Right hindlimb (tissue), 1 donor: ENCODE measurements around the gene SGPP2.
"Not testable (repeated sequence)": the region's sequence is repeated elsewhere in the genome, so short reads cannot be mapped to it uniquely, and the experiment has no call there.

Source experiments
- DNase-seq: peaks from one replicate; pipeline ENCODE4 v3.0.0-alpha.2; 2018

Gene SGPP2, protein sequence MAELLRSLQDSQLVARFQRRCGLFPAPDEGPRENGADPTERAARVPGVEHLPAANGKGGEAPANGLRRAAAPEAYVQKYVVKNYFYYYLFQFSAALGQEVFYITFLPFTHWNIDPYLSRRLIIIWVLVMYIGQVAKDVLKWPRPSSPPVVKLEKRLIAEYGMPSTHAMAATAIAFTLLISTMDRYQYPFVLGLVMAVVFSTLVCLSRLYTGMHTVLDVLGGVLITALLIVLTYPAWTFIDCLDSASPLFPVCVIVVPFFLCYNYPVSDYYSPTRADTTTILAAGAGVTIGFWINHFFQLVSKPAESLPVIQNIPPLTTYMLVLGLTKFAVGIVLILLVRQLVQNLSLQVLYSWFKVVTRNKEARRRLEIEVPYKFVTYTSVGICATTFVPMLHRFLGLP

DNA sequence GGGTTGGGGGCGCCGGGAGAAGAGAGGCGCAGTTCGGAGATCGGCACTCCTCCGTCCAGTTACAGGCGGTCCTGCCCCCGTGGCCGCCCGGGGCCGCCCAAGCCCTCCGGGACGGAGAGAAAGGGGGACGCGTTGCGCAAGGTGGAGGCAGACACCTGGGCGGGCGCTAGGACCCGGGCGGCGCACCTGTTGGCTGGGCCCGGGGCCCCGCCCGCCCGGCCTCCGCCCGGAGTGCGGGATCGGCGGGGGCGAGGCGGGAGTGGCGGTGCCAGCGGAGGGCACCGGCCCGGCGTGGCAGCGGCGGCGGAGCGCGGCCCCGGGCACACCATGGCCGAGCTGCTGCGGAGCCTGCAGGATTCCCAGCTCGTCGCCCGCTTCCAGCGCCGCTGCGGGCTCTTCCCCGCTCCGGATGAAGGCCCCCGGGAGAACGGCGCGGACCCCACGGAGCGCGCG, at the start of gene SGPP2:
Gene SGPP2 (plus strand): TSS at position 268 of the 453 bp plus-strand sequence. CDS start 60 bp downstream, at position 328.
- no peak for DNase-seq

DNA sequence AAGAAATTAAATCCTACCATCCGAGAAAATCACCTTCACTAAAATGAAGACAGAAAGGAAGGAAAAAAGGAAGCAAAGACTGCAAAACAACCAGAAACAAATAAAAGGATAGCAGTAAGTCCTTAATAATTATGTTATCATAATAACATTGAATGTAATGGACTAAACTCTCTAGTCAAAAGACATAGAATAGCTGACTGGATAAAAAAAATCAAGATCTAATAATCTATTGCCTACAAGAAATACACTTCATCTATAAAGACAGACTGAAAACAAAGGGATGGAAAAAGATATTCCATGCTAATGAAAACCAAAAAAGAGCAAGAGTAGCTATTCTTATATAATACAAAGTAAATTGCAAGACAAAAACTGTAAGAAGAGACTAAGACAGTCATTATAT, 48.5 kb upstream of the SGPP2 start:
- DNase-seq, result no peak

DNA sequence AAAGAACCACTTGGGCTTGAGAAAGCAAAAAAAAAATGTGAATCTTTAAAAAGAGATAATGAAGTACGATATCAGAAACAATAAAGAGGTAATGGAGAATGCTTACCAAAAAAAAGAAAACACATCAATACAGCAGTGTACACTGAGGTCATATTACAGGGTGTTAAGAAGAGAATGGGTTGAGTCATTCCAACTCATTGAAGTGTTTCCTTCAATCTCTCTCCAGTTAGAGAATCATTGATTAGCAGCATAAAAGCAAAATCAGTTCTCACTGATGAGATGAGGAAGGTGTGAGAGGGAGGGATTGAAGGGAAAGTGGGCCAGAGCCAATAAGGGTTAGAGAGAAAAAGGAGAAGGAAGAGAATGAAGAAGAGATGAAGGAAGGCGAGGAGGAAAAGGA, 43.9 kb upstream of the SGPP2 start:
- DNase-seq, result no peak

DNA sequence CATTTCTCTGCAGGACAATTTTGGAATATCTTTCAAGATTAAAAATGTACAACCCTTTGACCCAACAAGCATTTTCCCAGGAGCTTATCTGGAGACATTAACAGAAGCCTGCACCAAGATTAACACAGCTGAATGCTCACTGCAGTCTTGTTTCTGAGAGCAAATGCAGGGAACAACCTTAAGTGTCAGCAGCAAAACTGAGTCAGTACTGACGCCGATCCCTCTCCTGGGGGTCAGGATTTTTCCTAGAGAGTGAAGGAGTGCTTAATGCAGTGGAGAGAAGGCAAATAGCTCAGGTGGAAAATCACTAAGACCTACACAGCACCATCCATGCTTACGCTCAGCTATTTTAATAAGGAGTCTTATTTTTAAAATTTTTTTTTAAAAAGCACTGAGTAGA, 42.8 kb upstream of the SGPP2 start:
- no peak for DNase-seq

DNA sequence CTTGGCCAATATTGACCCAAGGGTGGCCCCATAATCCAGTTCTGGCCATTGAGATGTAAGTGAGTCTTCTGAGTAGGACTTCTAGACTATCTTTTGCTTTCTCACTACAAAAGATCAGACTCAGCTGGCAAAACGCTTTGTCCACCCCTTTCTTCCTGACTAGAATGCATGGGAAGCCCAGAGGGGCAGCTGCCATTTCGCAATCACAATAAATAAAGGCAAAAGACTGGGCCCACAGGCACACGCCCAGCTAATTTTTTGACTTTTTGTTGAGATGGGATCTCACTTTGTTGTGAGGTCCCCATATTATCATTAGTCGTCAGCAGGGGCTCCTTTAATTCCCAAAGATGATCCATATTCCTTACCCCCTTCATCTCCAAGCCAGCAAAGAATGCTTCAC, 41.1 kb upstream of the SGPP2 start:
- DNase-seq, result no peak

DNA sequence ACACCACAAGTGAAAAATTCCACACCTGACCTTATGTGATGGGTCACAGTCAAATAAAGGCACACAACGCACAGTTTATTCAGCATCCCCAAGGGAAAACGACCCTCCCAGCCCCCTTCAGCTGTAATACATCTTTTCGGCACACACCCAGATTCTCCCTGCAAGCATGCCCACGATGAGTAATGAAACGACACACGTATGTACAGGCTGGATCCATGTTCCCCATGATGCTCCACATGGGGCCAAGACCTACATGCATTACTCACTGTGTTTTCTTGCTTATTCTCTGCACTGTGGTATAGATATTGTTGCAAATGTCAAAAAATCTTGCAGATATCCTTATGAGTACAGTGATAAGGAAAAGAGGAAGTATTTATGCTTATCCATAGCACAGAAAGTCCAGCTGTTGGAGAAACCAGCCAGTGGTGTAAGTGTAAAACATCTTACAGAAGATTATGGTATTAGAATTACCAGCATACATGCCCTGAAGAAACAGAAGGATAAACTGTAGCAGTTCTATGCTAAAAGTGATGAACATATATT, 32.5 kb upstream of the SGPP2 start:
- no peak for DNase-seq

DNA sequence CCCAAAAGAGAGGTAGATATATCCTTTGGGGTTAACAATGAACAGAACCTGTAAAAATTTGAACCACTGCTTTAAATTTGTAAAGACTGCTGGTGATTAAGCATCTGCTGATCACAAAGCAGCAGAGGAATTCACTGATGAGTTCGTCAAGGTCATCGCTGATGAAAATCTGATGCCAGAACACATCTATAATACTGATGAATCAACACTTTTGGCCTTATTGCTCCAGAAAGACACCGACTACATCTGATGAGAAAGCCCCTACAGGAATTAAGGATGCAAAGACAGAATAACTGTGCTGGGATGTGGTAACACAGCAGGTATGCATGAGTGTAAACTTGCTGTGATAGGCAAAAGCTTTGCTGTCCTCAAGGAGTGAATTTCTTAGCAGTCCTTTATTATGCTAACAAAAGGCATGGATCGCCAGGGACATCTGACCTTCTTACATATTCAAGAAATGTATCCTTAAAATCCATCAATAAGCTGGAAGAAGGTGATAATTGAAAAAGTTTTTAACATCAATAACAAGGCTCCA, 30.5 kb upstream of the SGPP2 start:
- DNase-seq, result no peak

DNA sequence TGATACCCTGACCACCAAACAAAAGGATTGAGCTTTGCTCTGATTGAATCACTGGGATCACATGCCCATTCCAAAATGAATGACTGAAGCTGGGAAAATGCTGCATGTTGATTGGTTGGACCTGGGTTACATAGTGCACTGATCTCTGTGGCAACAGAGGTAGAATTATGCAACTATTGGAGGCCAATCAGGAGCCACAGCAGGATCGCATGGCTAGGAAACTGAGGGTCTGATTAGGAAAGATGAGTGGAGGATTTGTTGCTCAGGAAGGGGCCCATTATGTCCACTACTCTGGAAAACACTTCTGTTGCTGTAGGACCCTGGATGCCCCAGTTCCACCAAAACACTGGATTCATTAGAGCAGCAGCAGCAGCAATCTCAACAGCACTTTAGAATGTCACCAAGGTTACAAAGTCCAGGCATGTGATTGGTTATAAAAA, 25.9 kb upstream of the SGPP2 start:
- DNase-seq, result no peak

DNA sequence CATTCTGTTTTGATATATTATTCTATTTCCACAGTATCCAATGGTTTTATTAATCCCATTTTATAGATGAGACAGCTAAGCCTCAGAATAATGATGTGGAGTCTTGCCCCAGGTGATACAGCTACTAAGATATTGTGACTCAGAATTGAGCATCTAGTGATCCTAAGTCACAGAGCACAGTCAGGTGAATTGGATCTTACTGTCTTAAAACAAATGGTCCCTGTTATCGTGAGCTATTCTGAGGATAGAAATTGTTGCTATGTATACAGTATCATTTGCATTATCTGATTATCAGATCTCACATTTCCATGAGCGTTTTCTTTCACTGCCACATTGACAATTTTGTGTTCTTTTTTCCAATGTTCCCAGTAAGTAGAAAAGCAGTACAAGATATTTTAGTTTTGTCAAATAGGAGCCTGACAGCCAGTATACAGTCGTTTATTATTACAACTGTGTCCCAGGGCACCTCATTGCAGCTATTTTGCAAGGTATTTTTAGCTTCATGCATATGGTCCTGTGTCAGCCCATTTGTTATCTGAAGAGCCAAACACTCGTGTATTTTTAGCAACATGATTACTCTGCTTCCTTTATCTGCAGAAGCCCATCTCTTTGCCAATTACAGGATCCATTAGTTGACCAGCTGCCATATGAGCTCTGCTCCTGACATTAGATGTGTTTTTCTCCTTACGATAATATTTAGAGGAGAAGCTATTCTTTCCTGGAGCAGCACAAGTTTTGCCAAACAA, 25.1 kb upstream of the SGPP2 start:
- DNase-seq, result no peak

DNA sequence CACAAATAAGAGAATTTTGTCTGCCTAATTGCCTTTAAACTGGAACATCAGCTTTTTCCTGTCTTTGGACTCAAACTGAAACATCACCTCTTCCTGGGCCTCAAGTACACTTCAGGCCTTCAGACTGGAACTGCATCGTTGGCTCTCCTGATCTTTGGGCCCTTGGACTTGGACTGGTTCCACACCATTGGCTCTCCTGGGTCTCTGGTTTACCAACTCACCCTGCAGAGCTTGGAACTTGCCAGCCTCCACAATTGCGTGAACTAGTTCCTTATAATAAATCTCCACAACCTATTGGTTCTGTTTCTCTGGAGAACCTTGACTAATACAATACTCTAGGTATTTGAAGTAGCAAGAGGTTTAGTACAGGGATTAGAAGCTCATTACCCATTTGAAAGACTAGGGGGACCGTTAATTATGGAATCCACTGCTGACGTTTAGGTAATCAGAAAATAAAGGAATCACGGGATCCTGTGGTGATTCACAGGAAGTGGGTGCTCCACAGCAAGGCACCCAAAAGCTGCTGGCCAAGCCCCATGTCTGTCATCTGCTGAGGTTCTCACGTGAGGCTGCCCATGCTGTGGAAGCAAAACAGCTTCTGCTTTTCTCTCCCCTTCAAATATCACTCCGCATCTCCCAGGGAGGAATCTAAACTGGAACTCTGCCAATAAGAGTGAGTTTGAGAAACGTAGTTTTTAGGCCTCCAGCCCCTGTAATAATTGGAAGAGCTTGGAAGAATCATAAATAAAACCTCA, 20.0 kb upstream of the SGPP2 start:
- no peak for DNase-seq

DNA sequence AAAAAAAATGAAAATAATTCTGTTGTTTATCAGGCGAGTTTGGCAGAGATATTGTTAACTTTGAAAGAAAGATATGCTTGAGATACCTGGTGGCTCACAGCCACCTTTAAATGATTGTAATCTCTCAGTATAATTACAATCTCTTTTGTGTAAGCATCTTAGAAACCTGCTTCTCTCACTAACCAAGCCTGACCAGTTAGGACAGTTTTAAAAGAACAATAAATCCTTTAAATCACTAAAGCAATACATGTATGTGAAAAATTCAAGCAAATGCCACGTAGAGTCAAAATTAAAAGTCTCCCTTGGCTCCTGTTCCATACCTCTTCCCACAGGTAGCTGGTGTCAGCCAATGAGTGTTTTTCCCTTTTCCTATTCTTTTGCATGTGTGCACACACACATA, 15.7 kb upstream of the SGPP2 start:
- no peak for DNase-seq

DNA sequence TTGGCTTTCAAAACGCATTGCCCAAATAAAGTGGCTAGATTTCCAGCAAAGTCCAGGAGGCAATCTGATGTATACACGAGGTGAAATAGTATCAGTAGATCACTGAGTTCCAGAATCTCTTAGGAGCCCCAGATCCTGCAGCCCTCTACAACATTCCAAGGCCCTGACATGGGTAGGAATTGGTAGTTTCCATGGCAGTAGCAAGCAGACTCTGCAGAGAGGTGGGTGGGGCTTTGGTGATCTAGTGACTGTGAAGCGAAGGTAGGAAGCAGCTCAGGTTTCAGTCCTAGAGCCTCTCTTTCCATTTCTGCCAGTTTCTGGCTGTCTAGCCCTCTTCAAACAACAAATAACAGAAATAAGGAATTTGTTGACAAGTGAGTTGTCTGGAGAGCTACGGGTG, 13.8 kb upstream of the SGPP2 start:
- DNase-seq, result no peak

DNA sequence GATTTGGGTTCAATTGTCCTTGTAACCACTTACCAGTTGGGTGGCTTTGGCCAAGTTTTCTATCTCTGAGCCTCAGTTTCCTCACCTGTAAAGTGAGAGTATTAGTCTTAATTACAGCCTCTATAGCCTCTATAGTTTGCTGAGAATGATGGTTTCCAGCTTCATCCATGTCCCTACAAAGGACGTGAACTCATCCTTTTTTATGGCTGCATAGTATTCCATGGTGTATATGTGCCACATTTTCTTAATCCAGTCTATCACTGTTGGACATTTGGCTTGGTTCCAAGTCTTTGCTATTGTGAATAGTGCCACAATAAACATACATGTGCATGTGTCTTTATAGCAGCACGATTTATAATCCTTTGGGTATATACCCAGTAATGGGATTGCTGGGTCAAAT, 12.0 kb upstream of the SGPP2 start:
- DNase-seq, result not testable (repeated sequence)

DNA sequence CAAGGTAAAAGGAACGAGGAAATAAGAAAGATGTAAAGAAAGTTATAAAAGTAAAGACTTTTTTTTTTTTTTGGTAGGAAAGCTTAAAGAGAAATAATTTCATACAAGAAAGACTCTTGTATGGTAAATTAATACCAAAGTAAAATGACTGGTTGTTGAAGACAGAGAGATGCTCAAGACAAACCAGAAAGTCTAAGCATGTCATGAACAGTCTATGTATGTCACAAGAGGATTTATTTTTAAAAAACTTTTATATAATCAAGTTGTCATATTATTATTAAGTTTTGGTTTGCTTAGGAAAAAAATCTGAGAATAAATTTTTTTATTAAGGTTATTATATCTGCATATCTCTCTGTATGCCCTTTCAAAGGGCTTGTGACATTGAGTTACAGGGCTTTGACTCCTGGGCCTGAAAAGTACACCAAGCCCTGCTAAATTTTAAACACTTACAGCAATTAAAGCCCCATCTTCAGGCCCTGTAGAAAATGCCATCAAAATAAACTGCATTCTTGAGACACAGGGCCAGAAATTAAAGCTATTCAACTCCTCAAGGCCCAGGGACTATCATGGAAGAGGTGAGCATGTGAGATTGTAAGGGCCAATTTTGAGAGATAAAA, 10.9 kb upstream of the SGPP2 start:
- no peak for DNase-seq

DNA sequence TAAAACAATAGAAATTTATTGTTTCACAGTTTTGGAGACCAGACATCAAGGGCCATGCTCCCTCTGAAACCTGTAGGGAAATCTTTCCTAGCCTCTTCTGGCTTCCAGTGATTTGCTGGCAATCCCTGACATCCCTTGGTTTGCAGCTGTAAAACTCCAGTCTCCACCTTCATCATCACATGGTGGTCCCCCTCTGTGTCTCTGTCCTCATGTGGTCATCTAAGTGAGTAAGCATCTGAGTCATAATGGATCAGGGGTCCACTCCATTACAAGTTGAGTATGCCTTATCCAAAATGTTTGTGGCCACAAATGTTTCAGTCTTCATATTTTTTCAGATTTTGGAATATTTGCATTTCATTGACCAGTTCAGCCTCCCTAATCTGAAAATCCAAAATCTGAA, 5.6 kb upstream of the SGPP2 start:
- DNase-seq, result no peak

DNA sequence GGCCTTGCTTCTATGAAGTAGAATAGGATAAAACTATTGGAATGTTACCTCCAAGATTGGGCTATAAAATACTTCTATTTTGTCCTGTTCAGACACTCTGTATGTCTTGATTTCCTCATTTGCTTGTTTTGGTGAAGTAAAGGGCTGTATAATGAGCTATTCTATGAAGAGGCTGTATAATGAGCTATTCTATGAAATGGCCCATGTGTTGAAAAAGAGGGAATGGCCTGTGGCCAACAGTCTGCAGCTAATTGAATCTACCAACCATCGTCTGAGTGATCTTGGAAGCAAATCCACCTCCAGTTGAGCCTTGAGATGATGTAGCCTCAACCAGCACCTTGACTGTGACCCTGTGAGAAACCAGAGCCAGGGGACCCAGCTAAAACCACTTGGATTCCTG, 3.8 kb upstream of the SGPP2 start:
- no peak for DNase-seq

DNA sequence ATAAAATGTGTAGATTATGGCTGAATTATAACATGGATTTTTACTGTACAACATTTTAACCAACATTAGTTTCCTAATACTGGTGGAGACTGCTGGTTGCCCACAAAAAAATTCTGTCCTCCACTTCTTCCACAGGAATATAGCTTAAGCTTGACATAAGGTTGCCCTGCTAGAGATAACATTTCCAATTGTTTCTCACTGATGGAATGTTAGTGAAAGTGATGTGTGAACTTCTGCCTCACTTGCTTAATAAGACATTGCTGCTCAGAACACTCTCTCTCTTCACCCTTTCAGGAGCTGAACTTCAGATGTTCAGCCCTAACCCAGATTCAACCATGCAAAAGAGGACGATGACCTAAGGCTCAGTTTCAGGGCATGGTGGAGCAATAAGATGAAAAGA, 2.7 kb upstream of the SGPP2 start:
- no peak for DNase-seq

DNA sequence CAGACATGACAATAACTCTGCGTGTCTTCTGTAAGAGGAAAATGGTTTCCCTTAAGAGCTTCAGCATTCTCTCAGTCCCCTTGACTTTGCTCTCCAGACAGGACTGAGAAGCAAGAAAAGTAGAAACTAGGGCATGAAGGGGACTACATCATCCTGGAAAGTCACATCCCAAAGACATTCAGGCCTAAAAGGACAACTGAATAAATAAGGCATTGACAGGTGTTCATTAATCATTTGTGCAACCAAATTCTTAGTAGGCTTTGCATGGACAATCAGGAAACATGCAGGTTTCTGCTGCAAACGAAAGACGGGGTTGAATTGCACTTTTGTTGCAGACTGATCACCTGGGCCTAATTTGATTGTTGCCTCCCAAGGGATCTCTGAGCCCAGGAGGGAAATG, 1.2 kb upstream of the SGPP2 start:
- DNase-seq, result no peak

DNA sequence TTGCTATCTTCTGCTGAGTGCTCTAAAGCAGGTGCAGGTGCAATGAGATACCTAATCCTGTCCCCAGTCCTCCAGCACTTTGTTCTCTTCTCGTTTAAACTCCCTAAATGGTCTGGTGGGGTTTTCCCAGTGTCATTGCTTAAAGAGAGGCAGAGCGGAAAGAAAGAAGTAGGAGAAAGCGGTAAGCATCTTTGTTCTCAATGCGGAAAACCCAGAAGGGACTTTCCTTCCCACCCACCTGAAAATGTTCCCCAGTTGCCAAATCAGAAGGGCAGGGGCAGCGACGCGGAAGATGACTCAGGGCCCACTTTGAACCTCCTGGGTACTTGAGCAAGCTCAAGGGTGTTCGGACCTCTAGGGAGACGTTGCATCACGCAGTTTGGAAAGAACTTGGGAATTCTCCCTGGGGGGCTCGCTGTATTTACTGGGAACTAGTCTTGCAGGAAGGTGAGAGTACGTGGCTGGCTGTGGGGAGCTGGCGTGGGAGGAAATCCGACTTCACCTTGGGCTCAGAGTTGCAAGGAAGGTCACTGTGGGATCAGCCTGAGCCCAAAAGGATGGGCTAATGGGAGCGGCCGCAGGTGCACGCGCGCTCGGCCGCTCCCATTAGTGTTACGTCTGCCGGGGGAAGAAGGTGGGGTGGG, 589 bp upstream of the SGPP2 start:
- no peak for DNase-seq

DNA sequence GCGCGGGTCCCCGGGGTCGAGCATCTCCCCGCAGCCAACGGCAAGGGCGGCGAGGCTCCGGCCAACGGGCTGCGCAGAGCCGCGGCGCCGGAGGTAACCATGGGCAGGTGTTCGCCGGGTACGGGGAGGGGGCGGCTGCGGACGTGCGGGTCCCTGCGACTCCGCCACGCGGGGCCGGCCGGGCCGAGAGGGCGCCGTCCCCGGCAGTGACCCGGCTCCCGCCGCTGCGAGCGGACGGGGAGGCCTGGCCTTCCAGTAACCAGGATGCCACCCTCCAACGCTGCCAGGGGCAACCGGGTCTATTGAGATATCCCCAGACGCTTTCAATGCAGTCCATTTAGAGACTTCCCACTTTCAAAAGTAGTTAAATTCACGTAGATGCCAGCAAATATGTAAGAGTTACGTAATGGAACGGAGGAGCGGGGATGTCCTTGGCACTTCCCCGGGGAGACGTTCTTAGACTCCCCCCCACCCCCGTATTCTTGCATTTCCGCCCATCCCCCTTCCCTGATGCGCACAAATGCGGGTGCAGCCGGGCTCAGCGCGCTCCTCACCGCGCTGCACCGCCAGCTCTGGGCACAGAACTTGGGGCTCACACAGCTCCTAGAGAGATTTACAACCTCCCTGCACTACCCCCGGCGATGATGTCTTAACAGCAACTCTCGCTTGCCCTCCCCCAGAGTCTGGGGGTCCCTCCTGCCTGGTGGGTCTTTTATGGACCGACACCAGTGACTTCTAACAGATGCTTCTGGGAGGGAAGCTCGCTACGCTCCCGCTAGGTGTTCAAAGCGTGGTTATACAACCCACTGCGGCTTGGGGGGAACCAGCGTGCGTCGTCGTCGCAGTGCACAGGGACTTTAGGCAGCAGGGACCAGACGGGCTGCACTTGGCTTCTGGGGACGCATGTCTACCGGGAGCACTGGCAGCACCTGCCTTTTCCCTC, 657 bp downstream of the SGPP2 start:
- no peak for DNase-seq
